ENCODE measurements around the gene SLCO2A1.

Gene SLCO2A1

GRCh38 chr3:133999891-134000685 is 29.6 kb downstream of the SLCO2A1 start:
- no peak for DNase-seq (ENCODE audit: low spot score)

- DNase-seq (ENCODE audit: low spot score) = no peak
These were observed 31.0 kb downstream of the SLCO2A1 start for GRCh38 chr3:133998691-133999241.

GRCh38 chr3:133997871-133998635 is 31.7 kb downstream of the SLCO2A1 start:
- no peak for DNase-seq (ENCODE audit: low spot score)

GRCh38 chr3:133996996-133997395 is 32.7 kb downstream of the SLCO2A1 start:
- DNase-seq (ENCODE audit: low spot score) = no peak

- DNase-seq (ENCODE audit: low spot score) = no peak
These were observed 33.5 kb downstream of the SLCO2A1 start for GRCh38 chr3:133996251-133996661.

- DNase-seq (ENCODE audit: low spot score) = no peak
These were observed 34.5 kb downstream of the SLCO2A1 start for GRCh38 chr3:133995264-133995663.

GRCh38 chr3:133994166-133994890 is 35.4 kb downstream of the SLCO2A1 start:
- no peak for DNase-seq (ENCODE audit: low spot score)

- no peak for DNase-seq (ENCODE audit: low spot score)
These were observed 36.6 kb downstream of the SLCO2A1 start for GRCh38 chr3:133992951-133993620.

- no peak for DNase-seq (ENCODE audit: low spot score)
These were observed 37.3 kb downstream of the SLCO2A1 start for GRCh38 chr3:133992381-133992780.

GRCh38 chr3:133991637-133992036 is 38.1 kb downstream of the SLCO2A1 start:
- DNase-seq (ENCODE audit: low spot score) = no peak

- DNase-seq (ENCODE audit: low spot score) = no peak
These were observed 38.5 kb downstream of the SLCO2A1 start for GRCh38 chr3:133991209-133991608.

- DNase-seq (ENCODE audit: low spot score) = no peak
These were observed 39.6 kb downstream of the SLCO2A1 start for GRCh38 chr3:133989936-133990702.

GRCh38 chr3:133988631-133989161 is 41.0 kb downstream of the SLCO2A1 start:
- DNase-seq (ENCODE audit: low spot score) = no peak

GRCh38 chr3:133987948-133988484 is 41.7 kb downstream of the SLCO2A1 start:
- no peak for DNase-seq (ENCODE audit: low spot score)

- DNase-seq (ENCODE audit: low spot score) = no peak
These were observed 42.6 kb downstream of the SLCO2A1 start for GRCh38 chr3:133987136-133987535.

- no peak for DNase-seq (ENCODE audit: low spot score)
These were observed 43.4 kb downstream of the SLCO2A1 start for GRCh38 chr3:133986311-133986710.

GRCh38 chr3:133984975-133985374 is 44.8 kb downstream of the SLCO2A1 start:
- DNase-seq (ENCODE audit: low spot score) = no peak

- no peak for DNase-seq (ENCODE audit: low spot score)
These were observed 45.9 kb downstream of the SLCO2A1 start for GRCh38 chr3:133983576-133984560.

- DNase-seq (ENCODE audit: low spot score) = no peak
These were observed 46.6 kb downstream of the SLCO2A1 start for GRCh38 chr3:133983126-133983525.
